Dermis lymphatic vessel endothelial cell (primary cell): ENCODE measurements around the gene CWC22. TPM values are rescaled to one million over a fixed set of nuclear protein-coding genes. Genes with fewer than 3 reads are reported as not detected.

Experiments used
- total RNA-seq: library from RNA; depleted of rRNA; stranded (reverse); fragments of >200 nt; gene quantifications from 2 replicates; pipeline ENCODE4 v1.2.1, GENCODE V29; 2014

The CWC22 gene
- total RNA-seq, result 11.8 and 16.5 TPM in 2 replicates

DNA sequence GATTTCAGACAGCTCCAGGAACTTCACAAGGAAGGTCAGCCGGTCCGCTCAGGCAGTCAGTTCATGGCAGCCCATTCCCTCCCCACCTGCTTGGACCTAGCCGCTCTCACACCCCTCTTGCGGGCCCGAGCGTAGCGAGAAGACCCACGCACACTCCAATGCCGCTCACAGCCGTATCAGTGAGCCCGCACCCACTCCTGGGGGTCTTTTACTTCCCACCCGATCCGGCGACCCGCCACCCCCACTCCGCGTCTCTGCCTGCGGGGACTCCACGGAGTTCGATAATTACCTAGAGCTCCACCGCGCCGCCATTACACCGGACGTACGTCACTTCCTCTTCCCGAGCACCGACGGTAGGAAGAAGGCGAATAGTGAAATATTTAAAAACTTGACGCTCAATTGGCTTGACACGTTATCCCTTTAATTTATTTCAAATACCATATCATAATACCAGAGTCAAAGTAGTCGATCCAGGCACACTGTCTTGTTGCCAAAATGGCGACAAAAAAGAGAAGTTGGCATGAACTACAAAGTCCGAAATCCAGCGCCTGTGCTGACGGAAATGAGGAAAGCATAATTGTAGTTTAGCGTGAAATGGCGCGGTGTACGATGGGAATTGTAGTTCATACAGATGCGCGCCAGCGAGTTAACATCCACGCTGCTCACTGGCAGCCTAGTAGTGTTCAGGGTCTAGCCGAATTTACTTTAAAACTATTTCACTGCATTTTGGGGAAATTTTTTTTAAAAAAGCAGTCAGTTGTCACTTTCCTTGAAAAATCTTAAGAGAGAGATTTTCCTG, at the start of gene CWC22:
Gene CWC22, minus strand, starts transcription at position 517 of the 799 bp plus-strand sequence. CDS start 13,956 bp downstream, outside the sequence.

Other genes starting within 250 kb of the CWC22 start
- not detected in 2 replicates for gene ZNF385B, start 145.7 kb downstream of the CWC22 start, total RNA-seq